Psoas muscle (tissue), 8 donors: Measurements from ENCODE around the gene FMOD. TPM values are rescaled to one million over a fixed set of nuclear protein-coding genes. Genes with fewer than 3 reads are reported as not detected.

Experiments
- ATAC-seq, 4 donors: fragments of 200-7000 bp; cut with Tn5 transposase; one replicate each; pipeline ENCODE4 v1.9.1; 2020; ENCODE audit warnings: moderate library complexity in 3 of 4, mild to moderate bottlenecking in 2 of 4
- DNase-seq, 2 donors: peaks; one replicate each; pipeline ENCODE4 v3.0.0-alpha.2; 2020
- H3K27ac ChIP-seq: fragments of 200-600 bp; one replicate; pipeline ENCODE4 v1.8.0; 2022
- H3K27me3 ChIP-seq, 3 donors: fragments of 200-600 bp in 1 of 3; one replicate each; pipeline versions ENCODE4 v1.6.1 to v1.8.0; 2013 to 2022; ENCODE audit warnings: low read length in 2 of 3, mild to moderate bottlenecking in 2 of 3, moderate library complexity in 1 of 3; ENCODE audit not compliant: insufficient read depth in 3 of 3
- H3K36me3 ChIP-seq, 2 donors: fragments of 200-600 bp in 1 of 2; one replicate each; pipeline versions ENCODE4 v1.6.1 to v1.8.0; 2013 to 2022; ENCODE audit warnings: low read depth in 1 of 2, mild to moderate bottlenecking in 1 of 2, moderate library complexity in 1 of 2; ENCODE audit not compliant: insufficient read depth in 1 of 2
- H3K4me1 ChIP-seq: fragments of 200-600 bp; one replicate; pipeline ENCODE4 v1.8.0; 2022
- H3K4me3 ChIP-seq: fragments of 200-600 bp; one replicate; pipeline ENCODE4 v1.8.0; 2022; ENCODE audit warnings: mild to moderate bottlenecking
- H3K9me3 ChIP-seq: fragments of 200-600 bp; one replicate; pipeline ENCODE4 v1.8.0; 2022
- WGBS, 3 donors: extraction: QIAGEN DNeasy Blood & Tissue Kit; methylation state at CpG; one replicate each; pipeline versions ENCODE4 v1.1.6 to v1.1.7; 2013; 5-methylcytosine and 5-hydroxymethylcytosine counted together
- intact Hi-C, 2 donors: fragments of 100-400 bp; cut with DNase I; formaldehyde crosslinking; loops; one replicate each; pipeline versions ENCODE4 v1.11.0 to v1.14.2; 2022
- polyA plus RNA-seq, 3 donors: library from polyadenylated mRNA; stranded (reverse); fragments of 200-250 nt; gene quantifications; one replicate each; pipeline ENCODE4 v1.2.3, GENCODE V29; 2013
- total RNA-seq, 4 donors: library from RNA; stranded (reverse); fragmentation: NEBNext Ultra II Directional in 2 of 4; extraction: Animal tissue kit (Norgen Biotek cat#: 25700) in 2 of 4; gene quantifications; one replicate each; pipeline versions ENCODE4 v1.2.1 to v1.2.4, GENCODE V29; 2021 to 2023
- TF ChIP-seq, protein P1 (sequence below): fragments of 200-600 bp; IDR thresholded peaks from one replicate; pipeline ENCODE4 v1.8.0; 2022; ENCODE audit warnings: antibody characterized with exemption
- donor health status: healthy with polysubstance abuse.
- donor health status: DM: no; HTN: no; CAD: no; lungs with moderate emphysema.
- donor health status: Bipolar disorder and iron deficiency.
- donor health status: healthy.
- donor health status: DM: yes; HTN: yes; CAD: no.
- donor health status: DM: no; HTN: no; CAD: no.
- donor health status: DM: no; HTN: no; CAD: no.
- donor health status: DM: yes; HTN: yes; CAD: no.

FMOD gene
- total and polyA plus RNA-seq, 7 donors, result 3.0 to 9.6 (median 4.6) TPM

GRCh38 chr1:203291201-203292096 lies 59.5 kb downstream of the FMOD start:
- H3K4me3 ChIP-seq, result no peak overlapping the region
- DNase-seq, result no peak
- H3K4me1 ChIP-seq, result peaks cover 45% of the 10 kb centered on the region
- intact Hi-C loops, result no loop called here
- no peaks in the 10 kb centered on the region for H3K27me3 ChIP-seq
- H3K36me3 ChIP-seq, result no peaks in the 10 kb centered on the region
- 67 to 83% (median 70%) methylated on average over 17 of the region's 17 CpGs for WGBS, 3 donors
- peak in 3 of 4 donors; percentile 26 to 34 (median 34) for ATAC-seq
- H3K27ac ChIP-seq, result peak overlapping the region; percentile 91
- H3K9me3 ChIP-seq, result no peaks in the 10 kb centered on the region
- TF ChIP-seq, protein P1, sequence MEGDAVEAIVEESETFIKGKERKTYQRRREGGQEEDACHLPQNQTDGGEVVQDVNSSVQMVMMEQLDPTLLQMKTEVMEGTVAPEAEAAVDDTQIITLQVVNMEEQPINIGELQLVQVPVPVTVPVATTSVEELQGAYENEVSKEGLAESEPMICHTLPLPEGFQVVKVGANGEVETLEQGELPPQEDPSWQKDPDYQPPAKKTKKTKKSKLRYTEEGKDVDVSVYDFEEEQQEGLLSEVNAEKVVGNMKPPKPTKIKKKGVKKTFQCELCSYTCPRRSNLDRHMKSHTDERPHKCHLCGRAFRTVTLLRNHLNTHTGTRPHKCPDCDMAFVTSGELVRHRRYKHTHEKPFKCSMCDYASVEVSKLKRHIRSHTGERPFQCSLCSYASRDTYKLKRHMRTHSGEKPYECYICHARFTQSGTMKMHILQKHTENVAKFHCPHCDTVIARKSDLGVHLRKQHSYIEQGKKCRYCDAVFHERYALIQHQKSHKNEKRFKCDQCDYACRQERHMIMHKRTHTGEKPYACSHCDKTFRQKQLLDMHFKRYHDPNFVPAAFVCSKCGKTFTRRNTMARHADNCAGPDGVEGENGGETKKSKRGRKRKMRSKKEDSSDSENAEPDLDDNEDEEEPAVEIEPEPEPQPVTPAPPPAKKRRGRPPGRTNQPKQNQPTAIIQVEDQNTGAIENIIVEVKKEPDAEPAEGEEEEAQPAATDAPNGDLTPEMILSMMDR, result no peak

Other genes starting within 250 kb of the FMOD start
- gene ADORA1, start 223.4 kb downstream of the FMOD start, total RNA-seq, result 10 to 100 TPM in 1 of 4 donors, 1 to 10 TPM in 3; 1.2 to 10.4 (median 6.1) TPM
- 1 to 10 TPM; 1.1 to 1.8 (median 1.3) TPM for gene ADORA1, start 223.4 kb downstream of the FMOD start, polyA plus RNA-seq
- 100 to 1,000 TPM in 3 of 4 donors, 10 to 100 TPM in 1; 18.0 to 882 (median 334) TPM for gene MYBPH, start 175.3 kb downstream of the FMOD start, total RNA-seq
- gene MYBPH, start 175.3 kb downstream of the FMOD start, polyA plus RNA-seq, result 10 to 100 TPM; 20.6 to 39.1 (median 33.4) TPM
- gene CHI3L1, start 164.4 kb downstream of the FMOD start, total RNA-seq, result 100 to 1,000 TPM in 1 of 4 donors, 10 to 100 TPM in 1, 1 to 10 TPM in 2; 1.7 to 156 (median 37.0) TPM
- 10 to 100 TPM in 1 of 3 donors, 1 to 10 TPM in 2; 8.4 to 11.1 (median 9.9) TPM for gene CHI3L1, start 164.4 kb downstream of the FMOD start, polyA plus RNA-seq
- under 1 TPM in 2 of 4 donors, not detected in 2; 0.08 to 0.27 TPM for gene CHIT1, start 121.4 kb downstream of the FMOD start, total RNA-seq
- gene CHIT1, start 121.4 kb downstream of the FMOD start, polyA plus RNA-seq, result under 1 TPM in 2 of 3 donors, not detected in 1; 0.04 to 0.10 TPM
- 100 to 1,000 TPM in 3 of 4 donors, 10 to 100 TPM in 1; 83.0 to 360 (median 224) TPM for gene BTG2, start 45.6 kb downstream of the FMOD start, total RNA-seq
- gene BTG2, start 45.6 kb downstream of the FMOD start, polyA plus RNA-seq, result 100 to 1,000 TPM in 1 of 3 donors, 10 to 100 TPM in 2; 17.6 to 119 (median 60.4) TPM
- gene PRELP, start 124.7 kb upstream of the FMOD start, total RNA-seq, result 10 to 100 TPM in 1 of 4 donors, 1 to 10 TPM in 3; 3.0 to 20.6 (median 6.3) TPM
- 1 to 10 TPM; 5.4 to 7.1 (median 6.6) TPM for gene PRELP, start 124.7 kb upstream of the FMOD start, polyA plus RNA-seq
- not detected for gene OPTC, start 143.0 kb upstream of the FMOD start, total RNA-seq
- gene OPTC, start 143.0 kb upstream of the FMOD start, polyA plus RNA-seq, result not detected